ENCODE measurements around the gene PON2. TPM values are rescaled to one million over a fixed set of nuclear protein-coding genes. Genes with fewer than 3 reads are reported as not detected.

The PON2 gene
- total and polyA plus RNA-seq, 10 of the 15 experiments (the other 5 are each of a cell fraction or from before 2014, with no cell fraction given), result 22.9 to 127 (median 46.1) TPM

GRCh38 chr7:95433129-95433528 lies 1.7 kb downstream of the PON2 start:
- no peaks in the 10 kb centered on the region for H3K4me1 ChIP-seq (ENCODE audit: control insufficient read depth, insufficient read depth, low read length)
- H3K79me2 ChIP-seq (ENCODE audit: control insufficient read depth, insufficient read depth, low read length), result no peaks in the 10 kb centered on the region
- H3K4me2 ChIP-seq (ENCODE audit: control insufficient read depth, insufficient read depth), result no peak overlapping the region
- ChIA-PET SMC1A (ENCODE audit: uncharacterized antibody, unreplicated experiment) (interaction anchor here (0.9 to 2.3 kb wide), 8 partner anchors 10 to 43 kb away, joined by 3 to 20 read pairs (median 8); no protein-coding TSS in a partner anchor), RAD21 (ENCODE audit: unreplicated experiment) (interaction anchor here (1.0 to 3.9 kb wide), 7 partner anchors 12 to 253 kb away, joined by 3 to 21 read pairs (median 4); no protein-coding TSS in a partner anchor), POLR2A (interaction anchor here (0.5 to 1.2 kb wide), 2 partner anchors 13 to 153 kb away, joined by 3 read pairs; no protein-coding TSS in a partner anchor), CTCF (interaction anchor here (1.0 to 3.8 kb wide), 4 partner anchors 19 to 76 kb away, joined by 4 to 19 read pairs (median 4); no protein-coding TSS in a partner anchor)
- no peak overlapping the region for H3K4me3 ChIP-seq
- no peaks in the 10 kb centered on the region for H4K20me1 ChIP-seq (ENCODE audit: control insufficient read depth, insufficient read depth)
- H3K27ac ChIP-seq (ENCODE audit: control insufficient read depth, insufficient read depth), result no peak overlapping the region
- BruUV-seq (replicated peaks), result no TSS peak
- no peaks in the 10 kb centered on the region for H3K9me3 ChIP-seq (replicated peaks; ENCODE audit: control insufficient read depth, insufficient read depth, low read length)
- 34% methylated on average over 1 of the region's 1 CpG for WGBS (ENCODE audit: insufficient coverage, insufficient replicate concordance, low lambda C conversion rate, missing lambda C conversion rate)
- FAIRE-seq (no peak), ATAC-seq (no peak), DNase-seq (ENCODE audit: low read depth, low spot score) (no peak)
- H3K36me3 ChIP-seq (ENCODE audit: control insufficient read depth in 2 of 2, insufficient read depth in 2 of 2, low read length in 1 of 2), result no peaks in the 10 kb centered on the region; a peak in 1 of 4 replicates
- in situ Hi-C loops (cut with MboI) (no loop called here), intact Hi-C loops (cut with micrococcal nuclease; ENCODE audit: unreplicated experiment) (no loop called here)
- no peaks in the 10 kb centered on the region for H3K27me3 ChIP-seq (replicated peaks in 1 of 2; ENCODE audit: control insufficient read depth in 2 of 2, insufficient read depth in 2 of 2, low read length in 1 of 2)
- TF ChIP-seq ZBTB33 (IDR thresholded peaks at IDR 0.05) (no peak), TARDBP (IDR thresholded peaks at IDR 0.05; ENCODE audit: borderline replicate concordance) (no peak), SRF (IDR thresholded peaks at IDR 0.05; ENCODE audit: low read depth in 2 of 2, low read length in 2 of 2) (no peak), RELB (IDR thresholded peaks at IDR 0.05; ENCODE audit: low read depth) (no peak)
- no peak overlapping the region for H2AFZ ChIP-seq (ENCODE audit: control insufficient read depth, low read depth, low read length)
- no peak overlapping the region for H3K9ac ChIP-seq (ENCODE audit: control insufficient read depth, insufficient read depth, low read length)
